Heart left ventricle (tissue), 13 donors: Measurements from ENCODE around the gene SLC6A20.

Source experiments
- CTCF ChIP-seq, 12 donors: fragments of 200-600 bp; sonication (generic) in 4 of 12; IDR thresholded peaks; one replicate each; pipeline versions ENCODE4 v1.5.0 to v1.8.0; 2018 to 2022; ENCODE audit warnings: antibody characterized with exemption in 12 of 12, mild to moderate bottlenecking in 5 of 12
- POLR2A ChIP-seq, 2 donors: fragments of 450-650 bp; IDR thresholded peaks; one replicate each; pipeline ENCODE4 v1.6.1; 2017; ENCODE audit warnings: antibody characterized with exemption in 2 of 2, mild to moderate bottlenecking in 2 of 2, moderate library complexity in 2 of 2
- donor health status: ischemic (EF 13 %, LVEDD 7.1; RV severe dilation, severe dysfunction).
- donor health status: DM: no; HTN: yes; CAD: no.
- donor health status: DM: no; HTN: no; CAD: no.
- donor health status: ischemic (EF 25% LVEDD 6.9; RV normal size, moderate dysfunction).
- donor health status: ischemic (EF 25% LVEDD 5.7; RV mildly dilated, moderate dysfunction).
- donor health status: ischemic (EF 35%, LVEDD 5.7; RV mildly dilated, moderate dysfunction).
- donor health status: nonischemic (EF 11% LVEDD 7.7; RV severe dilation, severe dysfunction).
- donor health status: DM: yes; HTN: yes; CAD: no.
- donor health status: PGD.
- donor health status: ischemic (EF 29% LVEDD 5.4; RV normal size, mild dysfunction).
- donor health status: nonischemic (EF 23%, LVEDD 6.1; RV moderate dilation, normal function).

DNA sequence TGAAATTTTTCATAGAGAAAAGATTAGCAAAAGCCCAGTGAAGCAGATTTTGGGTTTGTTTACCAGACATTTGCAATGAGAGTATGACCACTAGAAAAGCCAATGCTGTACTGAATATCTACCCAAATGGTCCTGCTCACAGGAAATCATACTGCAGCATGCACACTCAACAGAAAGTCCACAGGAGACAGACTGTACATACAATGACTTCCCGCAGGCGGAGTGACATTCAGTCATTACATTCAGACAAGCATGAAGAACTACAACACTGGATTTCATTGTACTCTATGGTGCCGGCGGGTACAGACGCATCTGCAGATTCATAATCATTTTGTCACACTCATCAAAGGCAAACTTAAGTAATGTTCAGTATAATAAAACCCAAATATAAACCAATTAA, 33.8 kb upstream of the SLC6A20 start:
- TF ChIP-seq CTCF (IDR thresholded peaks at IDR 0.05) (no peak), POLR2A (IDR thresholded peaks at IDR 0.05) (no peak)
